Suprapubic skin (tissue), 3 donors: Measurements from ENCODE around the gene DGKQ.

ENCODE experiments used
- EP300 ChIP-seq: sonication (generic); formaldehyde crosslinking; IDR thresholded peaks from one replicate; pipeline ENCODE4 v1.6.1; 2017; ENCODE audit warnings: antibody characterized with exemption
- POLR2A ChIP-seq, 2 donors: fragments of 450-650 bp; IDR thresholded peaks; one replicate each; pipeline ENCODE4 v1.6.1; 2017; ENCODE audit warnings: antibody characterized with exemption in 2 of 2, mild to moderate bottlenecking in 2 of 2, moderate library complexity in 2 of 2
- TF ChIP-seq, protein P1 (sequence below), 2 donors: fragments of 200-600 bp in 1 of 2; fragments of 450-650 bp in 1 of 2; sonication (generic) in 1 of 2; IDR thresholded peaks; one replicate each; pipeline ENCODE4 v1.5.1; 2016 to 2019; ENCODE audit warnings: antibody characterized with exemption in 2 of 2, mild to moderate bottlenecking in 1 of 2, moderate library complexity in 1 of 2

GRCh38 chr4:991451-992296 is 18.3 kb upstream of the DGKQ start:
- TF ChIP-seq, protein P1, sequence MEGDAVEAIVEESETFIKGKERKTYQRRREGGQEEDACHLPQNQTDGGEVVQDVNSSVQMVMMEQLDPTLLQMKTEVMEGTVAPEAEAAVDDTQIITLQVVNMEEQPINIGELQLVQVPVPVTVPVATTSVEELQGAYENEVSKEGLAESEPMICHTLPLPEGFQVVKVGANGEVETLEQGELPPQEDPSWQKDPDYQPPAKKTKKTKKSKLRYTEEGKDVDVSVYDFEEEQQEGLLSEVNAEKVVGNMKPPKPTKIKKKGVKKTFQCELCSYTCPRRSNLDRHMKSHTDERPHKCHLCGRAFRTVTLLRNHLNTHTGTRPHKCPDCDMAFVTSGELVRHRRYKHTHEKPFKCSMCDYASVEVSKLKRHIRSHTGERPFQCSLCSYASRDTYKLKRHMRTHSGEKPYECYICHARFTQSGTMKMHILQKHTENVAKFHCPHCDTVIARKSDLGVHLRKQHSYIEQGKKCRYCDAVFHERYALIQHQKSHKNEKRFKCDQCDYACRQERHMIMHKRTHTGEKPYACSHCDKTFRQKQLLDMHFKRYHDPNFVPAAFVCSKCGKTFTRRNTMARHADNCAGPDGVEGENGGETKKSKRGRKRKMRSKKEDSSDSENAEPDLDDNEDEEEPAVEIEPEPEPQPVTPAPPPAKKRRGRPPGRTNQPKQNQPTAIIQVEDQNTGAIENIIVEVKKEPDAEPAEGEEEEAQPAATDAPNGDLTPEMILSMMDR (IDR thresholded peaks at IDR 0.05): no peak
- TF ChIP-seq POLR2A (IDR thresholded peaks at IDR 0.05) (no peak), EP300 (no peak)
